GM19099 (cell line): Measurements from ENCODE around the gene HOXB6.

Experiments used
- POLR2A ChIP-seq: IDR thresholded peaks from 3 replicates; pipeline ENCODE4 v1.6.1; 2011; ENCODE audit warnings: low read depth; ENCODE audit not compliant: insufficient read length; ENCODE audit errors: extremely low read depth

HOXB6 gene

DNA sequence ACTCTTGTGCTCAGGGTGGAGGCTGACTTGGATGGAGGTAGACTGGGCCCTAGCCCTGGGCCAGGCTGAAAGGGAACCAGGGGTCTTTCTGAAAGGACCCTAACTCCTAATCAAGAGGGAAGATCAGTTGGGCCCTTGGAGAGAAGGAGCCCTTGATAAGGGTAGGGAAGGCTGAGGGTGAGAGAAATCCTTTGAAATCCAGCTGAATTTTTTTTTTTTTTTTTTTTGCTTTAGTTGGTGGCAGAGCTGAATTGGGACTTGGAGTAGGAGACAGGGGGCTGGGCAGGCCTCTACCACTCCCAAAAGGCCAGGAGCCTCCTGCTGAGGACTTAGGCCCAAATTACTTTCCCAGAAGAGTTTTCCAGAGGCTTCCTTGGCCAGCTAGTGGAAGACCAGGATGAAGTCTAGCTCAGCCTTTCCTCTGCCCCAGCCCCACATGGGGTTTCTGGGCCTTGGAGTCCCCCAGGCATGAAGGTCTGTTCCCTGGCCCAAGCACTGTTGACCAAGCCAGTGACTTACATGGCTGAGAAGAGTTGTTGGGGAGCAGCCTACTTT lies 14.1 kb downstream of the HOXB6 start:
- no peak for TF ChIP-seq POLR2A

DNA sequence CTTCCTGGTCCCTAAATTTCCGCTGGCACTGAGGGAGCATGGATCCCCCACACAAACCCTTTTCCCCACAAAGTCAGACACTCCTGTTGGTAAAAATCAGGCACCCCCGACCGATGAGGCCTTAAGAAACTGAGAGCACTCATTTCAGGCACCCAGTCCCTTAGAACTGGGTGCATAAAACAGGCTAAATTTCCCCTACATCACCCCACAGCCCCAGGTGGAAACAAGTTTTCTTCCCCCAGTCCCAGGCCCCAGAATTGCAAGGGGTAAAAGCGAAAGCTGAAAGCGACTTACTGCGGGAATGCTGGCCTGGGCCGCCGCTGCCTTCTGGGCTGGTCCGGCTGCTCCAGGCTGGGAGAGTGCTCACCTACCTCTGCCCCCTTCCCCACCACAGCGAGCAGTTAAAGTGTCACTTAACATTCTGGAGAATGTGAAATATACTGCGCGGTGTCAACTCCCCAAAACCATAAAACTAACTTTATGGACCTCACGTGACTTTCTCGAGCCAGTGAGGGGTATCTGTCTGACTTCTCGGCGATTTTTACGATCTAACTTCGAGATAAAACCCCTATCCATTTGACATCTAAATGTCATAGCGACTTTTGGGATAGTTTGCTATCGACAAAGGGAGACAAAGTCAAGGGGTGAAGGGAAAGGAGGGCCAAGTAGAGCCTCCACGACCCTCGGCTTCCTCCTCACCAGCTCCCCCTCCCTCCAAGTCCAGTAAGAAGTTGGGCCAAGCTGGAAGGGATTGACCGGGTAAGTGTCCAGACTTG lies 14.8 kb downstream of the HOXB6 start, which contains the start of gene HOXB3:
TSS of gene HOXB3 (minus strand) at position 411 of the 776 bp plus-strand sequence. CDS start 37,767 bp downstream, outside the sequence.
- no peak for TF ChIP-seq POLR2A

DNA sequence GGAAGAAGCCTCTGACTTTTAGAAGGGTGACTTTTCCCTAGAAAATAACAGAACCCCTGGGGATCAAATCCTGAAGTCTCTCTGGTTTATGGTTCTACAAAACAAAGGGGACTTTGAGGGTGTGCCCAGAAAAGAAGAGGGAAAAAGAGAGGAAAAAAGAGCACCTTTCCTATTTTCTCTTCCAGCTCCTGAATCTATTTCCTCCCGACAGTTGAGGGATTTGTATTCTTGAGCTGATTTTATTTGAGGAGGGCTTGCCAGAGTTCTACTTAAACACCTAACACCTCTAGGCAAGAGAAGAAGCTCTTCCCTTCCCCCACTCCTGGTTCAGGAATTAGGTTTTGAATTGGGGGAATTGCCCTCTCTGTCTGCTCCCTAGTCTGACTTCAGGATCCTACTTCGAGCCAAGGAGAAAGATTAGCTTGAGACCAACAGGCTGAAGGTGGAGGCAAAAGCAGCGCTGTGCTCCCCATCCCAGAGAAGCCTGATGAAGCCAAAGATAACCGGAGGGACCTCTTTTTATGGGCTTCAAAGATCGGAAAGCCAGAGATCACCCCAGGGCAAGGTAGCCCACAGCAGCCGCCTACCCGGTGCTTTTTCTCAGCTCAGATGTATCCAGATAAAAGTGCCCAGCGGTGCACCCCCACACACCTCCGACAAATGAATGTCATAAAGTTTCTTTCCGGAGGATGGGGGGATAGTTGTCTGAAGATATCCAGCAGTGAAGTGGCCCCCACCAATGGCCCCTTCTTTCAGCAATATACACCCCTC lies 15.5 kb downstream of the HOXB6 start:
- no peak for TF ChIP-seq POLR2A

DNA sequence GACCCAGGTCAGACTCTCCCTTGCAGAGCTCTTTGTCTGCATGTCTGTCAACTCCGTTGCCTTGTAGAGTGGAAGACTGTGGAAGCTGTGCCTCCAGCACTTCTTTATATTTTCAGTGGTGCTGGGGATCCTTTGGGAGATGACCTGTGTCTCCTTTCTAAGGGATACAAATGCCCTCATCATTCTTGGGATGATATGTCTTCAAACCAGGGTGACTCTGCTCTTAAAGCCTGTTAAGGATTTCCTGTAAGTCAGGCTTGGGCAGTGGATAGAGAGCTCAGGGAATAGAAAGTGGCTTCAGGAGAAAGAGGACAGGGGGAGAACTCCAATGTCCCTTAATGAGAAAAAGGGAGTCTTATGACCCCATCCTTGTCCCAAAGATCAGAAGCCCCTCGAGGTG lies 16.3 kb downstream of the HOXB6 start:
- no peak for TF ChIP-seq POLR2A

DNA sequence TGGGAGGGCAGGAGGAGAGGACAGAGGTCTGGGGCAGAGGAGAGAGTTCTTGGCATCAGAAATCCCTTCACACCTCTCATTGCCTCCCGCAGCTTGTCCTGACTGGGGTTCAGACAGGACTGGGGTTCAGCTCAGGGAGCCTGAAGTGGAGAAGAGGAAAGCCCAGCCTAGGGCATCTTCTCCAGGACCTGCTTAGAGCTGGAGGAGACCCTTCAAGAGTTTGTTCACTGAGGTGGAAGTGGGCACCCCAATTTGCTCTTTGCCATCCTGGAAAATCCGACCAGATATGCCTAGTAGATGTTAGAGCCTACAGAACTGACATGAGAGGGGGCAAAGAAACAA lies 16.7 kb downstream of the HOXB6 start:
- TF ChIP-seq POLR2A: no peak

DNA sequence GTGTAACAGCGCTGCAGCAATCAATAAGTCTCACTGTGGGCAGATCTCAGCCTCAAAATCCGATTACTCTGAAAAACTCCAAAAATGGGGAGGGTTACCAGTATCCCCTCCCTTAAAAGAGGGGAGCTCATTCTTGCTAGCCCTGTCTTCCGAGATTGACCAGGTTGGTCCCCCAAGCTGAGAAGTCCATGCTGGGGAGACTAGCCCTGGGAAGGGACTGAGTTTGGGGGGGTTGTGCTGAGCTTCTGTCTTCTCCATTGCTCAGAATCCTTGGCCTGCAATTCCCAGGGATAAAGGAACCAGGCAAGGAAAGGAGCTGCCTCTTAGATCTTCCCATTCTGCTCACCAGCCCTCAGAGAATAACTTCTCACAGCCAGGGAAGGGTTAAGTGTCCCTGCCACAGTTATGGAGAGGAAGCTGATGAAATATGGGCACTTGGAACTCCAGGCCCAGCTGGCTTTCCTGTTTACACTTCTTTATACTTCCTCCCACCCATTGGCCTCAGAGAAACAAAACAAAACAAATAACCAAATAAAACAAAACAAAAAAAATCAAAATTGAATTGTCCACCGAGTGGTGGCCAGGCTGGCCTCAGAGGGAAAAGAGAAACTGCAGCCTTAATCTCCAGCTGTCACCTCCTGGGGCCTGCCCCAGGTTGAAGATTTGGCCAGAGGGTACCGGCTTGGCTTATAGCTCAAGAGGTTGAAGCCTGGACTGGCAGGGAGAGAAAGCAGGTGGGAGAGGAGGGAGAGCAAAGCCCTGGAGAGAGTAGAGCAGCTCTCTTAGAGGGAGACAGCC lies 17.3 kb downstream of the HOXB6 start:
- no peak for TF ChIP-seq POLR2A

DNA sequence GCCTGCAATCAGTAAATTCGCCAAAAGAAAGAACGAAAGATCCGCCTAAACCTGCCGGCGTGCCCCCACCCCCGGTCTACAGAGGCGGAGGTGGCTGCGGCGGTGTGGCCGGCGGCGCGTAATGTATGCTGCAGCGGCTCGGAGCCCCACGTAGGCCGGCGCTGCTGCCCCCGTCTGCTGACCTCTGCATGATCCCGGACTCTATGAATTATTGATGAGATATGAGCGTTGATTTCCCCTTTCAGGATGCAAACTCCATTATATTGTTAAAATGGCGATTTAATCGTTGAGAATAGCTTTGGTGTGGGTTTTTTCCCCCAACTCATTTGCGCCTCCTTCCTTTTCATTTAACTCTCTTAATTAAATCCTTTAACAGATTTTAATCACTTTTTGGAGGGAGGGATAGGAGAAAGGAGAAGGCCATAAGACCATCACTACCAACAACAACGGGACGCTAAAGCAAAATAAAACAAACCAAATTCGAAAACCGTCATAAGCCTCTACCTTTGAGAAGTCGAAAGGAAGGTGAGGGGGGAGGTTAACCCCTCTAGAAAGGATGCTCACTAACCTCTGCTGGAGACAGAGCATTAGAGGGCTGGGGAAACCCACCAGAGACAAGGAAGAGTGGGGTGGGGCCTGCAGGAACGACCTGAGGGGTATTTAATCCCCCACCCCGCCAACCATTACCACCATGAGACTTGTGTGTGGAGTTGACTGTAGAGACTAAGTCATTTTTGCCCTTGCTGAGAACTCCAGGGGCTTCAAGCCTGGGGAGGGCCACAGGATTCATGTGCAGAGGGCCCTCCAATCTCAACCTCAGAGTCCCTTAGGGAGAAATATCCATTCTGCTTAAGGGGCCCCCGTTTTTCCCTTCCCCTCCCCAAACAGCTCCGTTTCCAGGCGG lies 18.2 kb downstream of the HOXB6 start:
- peak; percentile 60 for TF ChIP-seq POLR2A

DNA sequence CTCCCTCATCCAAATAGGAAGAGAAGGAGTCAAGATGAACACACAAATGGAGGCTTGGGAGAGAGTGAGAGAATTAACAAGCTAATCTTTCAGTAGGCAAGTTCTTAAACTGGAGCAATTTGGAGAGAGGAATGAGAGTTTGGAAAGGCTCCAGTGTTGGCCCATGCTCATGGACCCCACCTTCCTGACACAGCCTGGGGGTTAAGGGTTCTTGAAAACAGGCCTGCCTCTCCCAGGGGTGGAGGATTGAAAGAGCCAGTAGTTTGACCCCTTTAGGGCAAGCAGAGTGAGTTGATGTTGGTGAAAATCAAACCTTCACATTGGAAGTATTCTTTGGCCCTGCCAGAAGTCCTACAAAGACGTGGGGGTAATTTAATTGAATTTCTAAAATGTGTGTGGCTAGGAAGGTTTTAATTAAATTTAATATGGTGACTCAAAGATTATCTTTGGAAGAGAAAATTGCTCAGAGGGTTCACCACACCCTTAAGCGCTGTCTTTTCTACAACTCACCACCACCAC lies 20.5 kb downstream of the HOXB6 start:
- no peak for TF ChIP-seq POLR2A

DNA sequence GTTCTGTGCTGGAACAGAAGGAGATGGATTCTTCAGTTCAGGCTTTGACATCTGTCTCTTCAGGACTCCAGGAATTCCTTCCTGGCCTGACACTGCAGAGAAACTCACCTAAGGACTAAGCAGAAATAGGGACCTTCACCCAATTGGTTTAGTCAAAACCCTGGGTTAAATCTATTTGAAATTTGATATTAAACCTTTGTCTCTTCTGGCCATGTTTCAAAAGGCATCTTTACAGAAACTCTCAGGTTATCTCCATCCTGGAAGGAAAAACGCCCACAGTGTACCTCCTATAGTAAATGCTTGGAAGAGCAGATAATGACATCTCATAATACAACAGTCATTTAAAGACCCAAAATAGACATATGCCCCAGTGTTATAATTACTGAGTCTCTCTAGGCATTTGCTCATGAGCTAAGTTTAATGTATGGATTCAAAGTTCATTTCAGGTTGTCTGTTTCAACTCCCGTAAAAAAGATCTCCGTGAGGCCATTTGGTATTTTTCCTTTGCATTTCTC lies 21.0 kb downstream of the HOXB6 start:
- TF ChIP-seq POLR2A: no peak

DNA sequence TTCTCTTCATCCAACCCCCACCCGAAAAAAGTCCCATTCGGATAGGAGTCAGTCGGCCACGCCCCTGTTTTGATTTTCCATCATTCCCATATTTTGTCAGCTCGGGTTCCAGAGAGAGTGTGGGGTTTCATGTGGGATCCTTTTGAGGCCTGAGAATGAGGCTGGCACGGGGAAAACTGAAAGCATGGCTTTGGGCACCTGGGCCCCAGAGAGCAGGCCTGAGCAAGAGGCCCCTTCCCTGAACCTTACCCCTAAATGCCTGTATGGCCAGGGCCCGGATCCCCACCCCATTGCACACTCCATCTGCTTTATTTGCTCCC lies 22.1 kb downstream of the HOXB6 start:
- TF ChIP-seq POLR2A: no peak

DNA sequence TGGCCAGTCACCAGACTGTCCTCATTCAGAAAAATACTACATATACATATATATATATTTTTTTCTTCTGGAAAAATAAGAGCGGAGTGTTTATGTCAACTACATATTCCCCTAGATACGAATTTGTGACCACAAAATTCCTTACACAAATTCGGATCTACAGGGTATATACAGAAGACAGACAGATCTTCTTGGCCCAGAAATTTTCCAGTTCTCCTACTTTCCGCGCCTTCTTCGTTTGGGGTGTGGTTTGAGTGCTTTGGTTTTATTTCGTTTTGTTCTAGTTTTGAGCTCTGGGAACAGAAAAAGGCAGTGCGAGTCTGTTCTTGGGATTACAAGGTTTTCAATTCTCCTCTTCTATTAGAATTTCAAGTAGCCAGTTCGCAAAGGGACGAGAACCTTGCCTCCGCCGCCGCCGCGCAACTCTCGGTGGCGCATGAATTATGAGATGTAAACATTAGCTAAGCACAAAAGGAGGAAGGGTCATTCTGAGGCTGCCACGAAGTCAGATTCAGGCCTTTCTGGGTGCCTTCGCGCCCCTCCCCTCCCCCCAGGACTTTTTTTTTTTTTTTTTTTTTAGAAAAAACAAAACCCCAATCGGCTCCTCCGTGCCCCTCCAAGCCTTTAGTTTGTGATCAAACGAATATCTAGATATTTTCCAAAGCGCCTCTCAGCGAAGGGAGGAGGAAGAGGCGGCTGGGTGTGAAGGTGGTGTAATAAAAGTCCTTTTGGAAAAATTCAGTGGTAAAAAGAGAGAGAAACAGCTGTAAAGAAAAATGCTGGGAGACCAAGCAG lies 24.8 kb downstream of the HOXB6 start:
- TF ChIP-seq POLR2A: no peak

DNA sequence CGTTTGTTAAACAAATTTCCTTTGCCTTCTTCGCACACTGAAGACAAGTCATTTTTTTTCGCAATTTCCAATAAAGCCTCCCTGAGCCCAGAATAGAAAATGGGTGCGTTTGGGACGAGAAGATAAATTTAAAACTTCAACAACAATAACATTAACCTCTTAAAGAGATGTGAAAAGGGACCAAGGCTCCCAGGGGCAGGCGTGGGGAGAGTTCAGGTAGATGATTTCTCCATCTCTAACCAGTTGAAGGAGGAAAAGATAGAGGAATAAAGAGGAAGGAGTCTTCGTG lies 25.4 kb downstream of the HOXB6 start:
- no peak for TF ChIP-seq POLR2A
